DND-41 (cell line): ENCODE measurements around the gene ZMIZ1.

ENCODE experiments used
- EZH2 ChIP-seq: IDR thresholded peaks from 3 replicates; pipeline ENCODE4 v1.6.1; 2012; ENCODE audit warnings: borderline replicate concordance, low read depth, mild to moderate bottlenecking, moderate library complexity, low read length, inconsistent platforms; ENCODE audit not compliant: severe bottlenecking
- TF ChIP-seq, protein P1 (sequence below): IDR thresholded peaks from 2 replicates; pipeline ENCODE4 v1.5.1; 2012; ENCODE audit warnings: borderline replicate concordance, low read length, moderate library complexity, mild to moderate bottlenecking; ENCODE audit not compliant: poor library complexity, severe bottlenecking; ENCODE audit errors: extremely low read depth

DNA sequence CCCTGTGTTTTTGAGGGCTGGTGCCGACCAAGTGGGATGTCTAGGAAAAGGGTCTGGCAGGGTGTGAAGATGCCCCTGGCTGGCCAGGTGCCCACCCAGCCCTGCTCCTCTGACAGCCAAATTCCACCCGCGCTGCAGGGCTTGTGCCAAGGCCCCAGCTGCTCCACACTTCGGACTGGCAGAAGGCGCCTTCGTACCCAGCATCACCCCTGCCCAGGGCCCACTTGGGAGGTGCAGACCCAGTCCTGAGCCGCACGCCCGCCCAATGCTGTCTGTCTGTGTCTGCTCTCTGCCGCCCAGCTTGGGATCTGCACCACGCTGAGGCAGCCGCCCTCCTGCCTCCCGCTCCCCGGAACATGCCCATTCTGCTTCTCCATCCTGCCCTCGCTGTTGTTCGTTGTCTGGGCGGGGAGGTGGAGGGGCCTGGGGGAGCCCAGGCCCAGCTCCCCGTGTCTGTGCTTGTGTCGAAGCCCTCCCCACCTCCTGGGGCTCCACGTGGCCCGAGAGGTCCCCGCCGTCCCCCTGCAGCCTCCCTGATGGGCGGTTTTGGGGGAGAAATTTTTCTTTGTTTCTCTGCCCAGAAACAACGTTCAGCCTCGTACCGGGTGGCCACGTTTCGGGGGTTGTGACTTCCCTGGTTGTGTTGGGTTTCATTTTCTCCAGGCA is 241.6 kb downstream of the ZMIZ1 start:
- TF ChIP-seq, protein P1, sequence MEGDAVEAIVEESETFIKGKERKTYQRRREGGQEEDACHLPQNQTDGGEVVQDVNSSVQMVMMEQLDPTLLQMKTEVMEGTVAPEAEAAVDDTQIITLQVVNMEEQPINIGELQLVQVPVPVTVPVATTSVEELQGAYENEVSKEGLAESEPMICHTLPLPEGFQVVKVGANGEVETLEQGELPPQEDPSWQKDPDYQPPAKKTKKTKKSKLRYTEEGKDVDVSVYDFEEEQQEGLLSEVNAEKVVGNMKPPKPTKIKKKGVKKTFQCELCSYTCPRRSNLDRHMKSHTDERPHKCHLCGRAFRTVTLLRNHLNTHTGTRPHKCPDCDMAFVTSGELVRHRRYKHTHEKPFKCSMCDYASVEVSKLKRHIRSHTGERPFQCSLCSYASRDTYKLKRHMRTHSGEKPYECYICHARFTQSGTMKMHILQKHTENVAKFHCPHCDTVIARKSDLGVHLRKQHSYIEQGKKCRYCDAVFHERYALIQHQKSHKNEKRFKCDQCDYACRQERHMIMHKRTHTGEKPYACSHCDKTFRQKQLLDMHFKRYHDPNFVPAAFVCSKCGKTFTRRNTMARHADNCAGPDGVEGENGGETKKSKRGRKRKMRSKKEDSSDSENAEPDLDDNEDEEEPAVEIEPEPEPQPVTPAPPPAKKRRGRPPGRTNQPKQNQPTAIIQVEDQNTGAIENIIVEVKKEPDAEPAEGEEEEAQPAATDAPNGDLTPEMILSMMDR: no peak
- TF ChIP-seq EZH2: no peak
